ENCODE results near the gene SAMD10. TPM values are rescaled to one million over a fixed set of nuclear protein-coding genes. Genes with fewer than 3 reads are reported as not detected.

SAMD10 gene
- total RNA-seq, 4 donors from 2014 or later: 0.48 to 1.2 (median 0.84) TPM; not detected in 1

DNA sequence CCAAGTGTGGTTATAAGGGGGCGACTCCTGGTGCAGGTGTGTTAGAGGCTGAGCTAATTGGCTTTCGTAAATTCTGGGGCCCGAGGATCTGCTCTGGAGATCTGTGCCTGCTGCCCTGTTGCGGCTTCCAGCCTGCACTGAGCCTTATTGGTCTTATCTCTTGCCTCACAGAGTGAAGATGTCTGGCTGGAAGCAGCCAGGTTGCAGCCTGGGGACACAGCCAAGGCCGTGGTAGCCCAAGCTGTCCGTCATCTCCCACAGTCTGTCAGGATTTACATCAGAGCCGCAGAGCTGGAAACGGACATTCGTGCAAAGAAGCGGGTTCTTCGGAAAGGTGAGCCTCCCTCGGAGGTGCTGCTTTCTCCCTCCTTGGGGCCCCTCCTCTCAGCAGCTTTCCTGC is 21.5 kb upstream of the SAMD10 start:
- ATAC-seq (ENCODE audit: low FRiP score) (no peak), DNase-seq (ENCODE audit: low spot score) (no peak)
- TF ChIP-seq, protein P1, sequence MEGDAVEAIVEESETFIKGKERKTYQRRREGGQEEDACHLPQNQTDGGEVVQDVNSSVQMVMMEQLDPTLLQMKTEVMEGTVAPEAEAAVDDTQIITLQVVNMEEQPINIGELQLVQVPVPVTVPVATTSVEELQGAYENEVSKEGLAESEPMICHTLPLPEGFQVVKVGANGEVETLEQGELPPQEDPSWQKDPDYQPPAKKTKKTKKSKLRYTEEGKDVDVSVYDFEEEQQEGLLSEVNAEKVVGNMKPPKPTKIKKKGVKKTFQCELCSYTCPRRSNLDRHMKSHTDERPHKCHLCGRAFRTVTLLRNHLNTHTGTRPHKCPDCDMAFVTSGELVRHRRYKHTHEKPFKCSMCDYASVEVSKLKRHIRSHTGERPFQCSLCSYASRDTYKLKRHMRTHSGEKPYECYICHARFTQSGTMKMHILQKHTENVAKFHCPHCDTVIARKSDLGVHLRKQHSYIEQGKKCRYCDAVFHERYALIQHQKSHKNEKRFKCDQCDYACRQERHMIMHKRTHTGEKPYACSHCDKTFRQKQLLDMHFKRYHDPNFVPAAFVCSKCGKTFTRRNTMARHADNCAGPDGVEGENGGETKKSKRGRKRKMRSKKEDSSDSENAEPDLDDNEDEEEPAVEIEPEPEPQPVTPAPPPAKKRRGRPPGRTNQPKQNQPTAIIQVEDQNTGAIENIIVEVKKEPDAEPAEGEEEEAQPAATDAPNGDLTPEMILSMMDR (IDR thresholded peaks at IDR 0.05): no peak

DNA sequence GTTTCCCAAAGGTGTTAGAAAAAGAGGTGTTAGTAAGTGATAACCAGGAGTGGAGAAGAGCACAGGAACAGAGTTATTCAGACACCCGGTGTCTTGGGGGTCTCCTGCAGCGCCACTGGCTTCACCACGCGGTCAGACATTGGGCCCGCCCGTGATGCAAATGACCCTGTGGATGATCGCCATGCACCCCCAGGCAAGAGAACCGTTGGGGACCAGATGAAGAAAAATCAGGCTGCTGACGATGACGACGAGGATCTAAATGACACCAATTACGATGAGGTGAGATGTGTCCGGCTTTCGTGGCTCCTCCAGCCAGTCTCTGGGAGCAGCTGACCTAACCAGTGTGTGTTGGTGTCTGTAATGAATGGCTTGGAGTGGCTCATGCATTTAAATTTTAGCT is 3.5 kb upstream of the SAMD10 start:
- ATAC-seq (ENCODE audit: low FRiP score): no peak
- no peak for DNase-seq (ENCODE audit: low spot score)
- TF ChIP-seq, protein P1 (IDR thresholded peaks at IDR 0.05): no peak

DNA sequence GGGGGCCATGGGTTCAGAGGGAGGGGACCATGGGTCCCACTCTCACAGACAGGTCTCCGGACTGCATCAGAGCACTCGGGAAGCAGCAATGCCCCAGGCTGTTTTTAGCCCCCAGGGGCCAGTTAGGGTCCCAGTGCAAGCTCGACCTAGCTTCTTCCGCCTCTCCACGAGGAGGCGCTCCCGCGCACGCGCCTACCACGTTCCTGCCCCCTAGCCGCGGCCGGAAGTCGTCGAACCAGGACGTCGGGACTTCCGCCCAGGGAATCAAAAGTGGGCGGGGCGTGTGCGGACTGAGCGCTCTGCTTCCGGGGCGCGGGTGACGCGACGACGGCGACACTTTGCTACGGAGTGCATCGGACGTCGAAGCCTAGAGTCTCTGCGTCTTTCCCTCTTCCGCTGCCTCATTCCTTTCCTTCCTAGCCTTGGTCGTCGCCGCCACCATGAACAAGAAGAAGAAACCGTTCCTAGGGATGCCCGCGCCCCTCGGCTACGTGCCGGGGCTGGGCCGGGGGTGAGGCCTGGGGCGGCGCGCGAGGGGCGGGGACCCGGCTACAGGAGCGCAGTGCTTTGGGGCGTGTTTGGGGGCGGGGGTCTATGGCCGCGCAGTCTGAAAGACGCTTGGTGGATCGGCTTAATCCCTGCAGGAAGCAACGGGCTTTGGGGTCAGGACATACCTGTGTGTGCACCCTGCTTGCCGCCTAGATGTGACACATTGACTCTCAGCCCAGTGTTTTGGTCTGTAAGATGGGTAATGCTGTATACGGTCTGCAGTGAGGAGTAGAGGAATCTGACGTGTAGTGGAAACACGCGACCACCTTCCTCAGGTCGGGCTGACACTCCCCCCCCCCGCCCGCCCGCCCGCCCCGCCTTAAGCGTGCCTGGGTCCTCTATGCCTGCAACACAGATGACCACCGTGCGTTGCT is 1.6 kb upstream of the SAMD10 start, which contains the start of gene PRPF6:
TSS of gene PRPF6 (plus strand) at position 327 of the 923 bp plus-strand sequence. CDS start at position 441, 114 bp downstream.
- DNase-seq (ENCODE audit: low spot score) (peak; percentile 78), ATAC-seq (ENCODE audit: low FRiP score) (peak; percentile 74)
- TF ChIP-seq, protein P1 (IDR thresholded peaks at IDR 0.05): peak in 1 of 3 donors; percentile 25

GRCh38 chr20:63980317-63980805 is 919 bp upstream of the SAMD10 start:
- ATAC-seq (ENCODE audit: low FRiP score) (no peak), DNase-seq (ENCODE audit: low spot score) (no peak)
- TF ChIP-seq, protein P1 (IDR thresholded peaks at IDR 0.05): no peak

DNA sequence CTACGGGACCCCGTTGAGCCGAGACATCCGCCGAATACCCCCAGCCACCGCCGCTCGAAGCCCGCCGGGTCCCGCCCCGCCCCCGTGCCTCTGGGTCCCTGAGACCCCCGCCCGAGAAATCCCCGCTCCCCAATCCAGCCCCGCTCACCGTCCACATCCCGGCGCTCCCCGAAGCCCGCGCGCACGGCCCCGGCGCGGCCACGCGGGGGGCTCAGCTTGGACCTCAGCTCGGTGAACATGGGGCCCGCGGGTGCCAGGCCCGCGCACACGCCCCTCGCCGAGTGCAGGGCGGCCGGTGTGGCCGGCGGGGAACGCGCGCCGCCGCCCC is 249 bp downstream of the SAMD10 start:
- ATAC-seq (ENCODE audit: low FRiP score): peak; percentile 10
- TF ChIP-seq, protein P1 (IDR thresholded peaks at IDR 0.05): no peak
- DNase-seq (ENCODE audit: low spot score): no peak

DNA sequence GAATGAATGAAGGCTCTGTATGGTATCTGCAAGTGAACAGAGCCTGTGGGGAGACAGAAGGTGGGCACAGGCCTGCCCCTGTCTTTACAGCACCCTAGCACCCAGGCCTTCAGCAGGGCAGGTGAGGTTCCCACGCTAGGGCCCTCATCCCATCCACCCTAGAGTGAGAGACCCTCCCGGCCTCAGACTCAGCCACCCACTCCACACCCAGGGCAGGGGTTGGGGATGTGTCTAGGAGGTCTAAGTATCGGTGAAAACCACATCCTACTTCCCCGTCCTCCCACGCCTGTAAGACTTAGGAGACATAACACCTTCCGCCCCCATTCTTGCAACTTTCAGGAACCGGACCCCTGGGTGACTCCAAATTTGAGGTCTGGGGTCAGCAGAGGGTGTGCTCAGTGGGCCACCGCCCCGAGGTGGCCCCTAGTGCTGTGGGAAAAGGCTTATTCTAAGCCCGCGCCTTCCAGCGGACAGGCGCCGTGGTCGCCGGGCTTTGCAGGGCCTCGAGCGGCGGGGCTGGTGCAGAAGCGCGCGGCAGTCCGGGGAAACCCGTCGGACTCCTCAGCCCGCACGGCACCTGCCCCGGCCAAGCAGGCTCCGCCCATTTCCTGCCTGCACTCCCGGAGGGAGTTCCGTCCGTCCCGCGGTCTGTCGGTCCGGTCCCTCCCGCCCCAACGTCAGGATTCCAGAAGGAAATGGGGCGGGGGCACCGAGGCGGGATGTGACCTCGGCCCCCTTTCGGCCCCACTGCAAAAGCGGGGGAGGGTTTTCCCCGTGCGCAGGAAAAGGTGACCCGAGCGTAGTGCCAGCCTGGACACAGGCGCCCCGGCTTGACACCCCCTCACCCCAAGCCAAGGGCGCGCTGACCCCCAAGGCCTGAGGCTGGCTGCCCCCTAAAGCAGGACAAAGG is 868 bp downstream of the SAMD10 start:
- ATAC-seq (ENCODE audit: low FRiP score) (peak; percentile 38), DNase-seq (ENCODE audit: low spot score) (no peak)

More for the DNA sequence above, 868 bp downstream of the SAMD10 start:
- TF ChIP-seq, protein P1 (IDR thresholded peaks at IDR 0.05): no peak

All from omental fat pad (tissue), 4 donors.